ENCODE data around the gene MYH14.
"Not testable (repeated sequence)": the region's sequence is repeated elsewhere in the genome, so short reads cannot be mapped to it uniquely, and the experiment has no call there.

Gene MYH14

GRCh38 chr19:50322931-50323781, 119.7 kb downstream of the MYH14 start:
- no peak for DNase-seq

GRCh38 chr19:50323782-50324133, 120.3 kb downstream of the MYH14 start:
- no peak for DNase-seq

- DNase-seq = no peak
Measured at GRCh38 chr19:50324331-50324730, 120.9 kb downstream of the MYH14 start.

DNA sequence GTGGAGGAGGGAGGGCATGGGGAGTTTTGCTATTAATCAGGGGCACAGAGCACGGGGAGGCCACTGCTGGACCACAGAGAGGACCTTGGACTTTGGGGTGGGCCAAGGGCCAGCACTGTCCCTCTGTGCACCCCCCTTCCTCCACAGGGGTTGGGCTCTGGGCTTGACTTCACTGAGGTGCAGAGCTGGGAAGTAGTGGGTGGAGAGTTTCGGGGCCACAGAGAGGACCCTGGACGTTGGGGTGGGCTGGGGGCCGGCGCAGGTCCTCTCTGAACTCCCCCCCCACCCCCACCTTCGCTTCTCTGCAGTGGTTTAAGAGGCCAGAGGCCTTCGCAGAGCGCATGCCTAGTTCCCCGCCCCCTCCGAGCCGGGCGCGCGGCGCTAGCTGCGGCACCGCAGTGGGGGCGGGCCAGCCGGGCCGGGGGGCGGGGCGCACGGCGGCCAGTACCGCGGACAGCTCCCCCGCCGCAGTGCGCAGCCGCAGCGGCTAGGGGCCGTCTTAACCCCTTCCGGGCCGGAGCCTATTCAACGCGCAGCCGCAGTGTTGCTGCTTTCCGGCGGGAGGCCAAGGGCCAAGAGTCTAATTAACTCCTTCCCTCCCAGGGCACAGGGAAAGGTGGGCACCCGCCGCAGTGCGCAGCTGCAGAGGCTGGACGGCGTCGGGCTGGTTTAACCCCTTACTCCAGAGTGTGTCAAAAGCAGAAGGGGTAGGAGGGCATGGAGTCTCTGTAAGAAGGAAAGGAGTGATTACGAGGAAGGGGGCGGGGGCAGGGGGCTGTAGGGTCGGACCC, 122.1 kb downstream of the MYH14 start:
- peak; percentile 92 to 97 (median 94) for DNase-seq

- no peak for DNase-seq
Measured at GRCh38 chr19:50326101-50326664, 122.8 kb downstream of the MYH14 start.

- DNase-seq = no peak
Measured at GRCh38 chr19:50327013-50327412, 123.6 kb downstream of the MYH14 start.

- peak in 1 of 3 experiments; percentile 22 for DNase-seq
Measured at GRCh38 chr19:50327461-50328223, 124.2 kb downstream of the MYH14 start.

DNA sequence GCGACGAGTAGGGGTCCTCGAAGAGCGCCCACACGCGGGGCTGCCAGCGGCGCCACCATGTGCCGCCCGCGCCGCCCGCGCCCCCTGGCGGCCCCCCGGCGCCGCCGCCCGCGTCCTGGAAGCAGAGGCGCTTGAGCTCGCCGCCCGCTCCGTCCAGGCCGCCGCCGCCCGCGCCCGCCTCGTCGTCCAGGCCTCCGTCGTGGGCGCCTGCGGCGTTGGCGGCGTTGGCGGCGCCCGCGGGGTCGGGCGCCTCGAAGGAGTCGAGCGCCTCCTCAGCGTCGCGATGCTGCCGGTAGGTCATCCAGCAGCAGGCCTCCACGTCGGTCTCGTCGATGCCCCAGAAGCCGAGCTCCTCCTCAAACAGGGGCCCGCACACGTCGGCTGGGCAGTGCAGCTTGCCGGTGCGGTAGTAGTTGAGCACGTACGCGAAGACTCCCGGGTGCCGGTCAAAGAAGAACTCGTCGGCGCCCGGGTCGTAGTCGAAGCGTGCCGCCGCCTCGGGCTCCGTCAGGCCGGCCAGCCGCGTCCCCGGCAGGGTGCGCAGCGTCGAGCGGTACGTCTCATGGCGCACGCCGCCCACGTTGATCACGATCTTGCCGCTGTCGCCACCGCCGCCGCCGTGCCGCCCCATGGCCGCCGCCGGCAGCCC, 124.9 kb downstream of the MYH14 start:
- peak; percentile 57 to 64 (median 62) for DNase-seq

DNA sequence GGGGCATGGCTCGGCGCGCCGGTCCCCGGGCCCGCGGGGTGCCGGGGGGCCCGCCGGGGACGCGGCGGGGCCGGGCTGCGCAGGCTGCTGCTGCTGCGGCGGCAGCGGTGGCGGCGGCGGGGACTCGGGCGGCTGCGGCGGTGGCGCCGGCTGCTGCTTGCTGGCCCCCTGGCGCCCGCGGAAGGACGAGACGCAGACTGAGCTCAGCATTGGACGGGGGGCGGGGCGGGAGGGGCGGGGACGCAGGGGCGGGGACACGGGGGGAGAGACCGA, 125.4 kb downstream of the MYH14 start:
- no peak for DNase-seq

DNA sequence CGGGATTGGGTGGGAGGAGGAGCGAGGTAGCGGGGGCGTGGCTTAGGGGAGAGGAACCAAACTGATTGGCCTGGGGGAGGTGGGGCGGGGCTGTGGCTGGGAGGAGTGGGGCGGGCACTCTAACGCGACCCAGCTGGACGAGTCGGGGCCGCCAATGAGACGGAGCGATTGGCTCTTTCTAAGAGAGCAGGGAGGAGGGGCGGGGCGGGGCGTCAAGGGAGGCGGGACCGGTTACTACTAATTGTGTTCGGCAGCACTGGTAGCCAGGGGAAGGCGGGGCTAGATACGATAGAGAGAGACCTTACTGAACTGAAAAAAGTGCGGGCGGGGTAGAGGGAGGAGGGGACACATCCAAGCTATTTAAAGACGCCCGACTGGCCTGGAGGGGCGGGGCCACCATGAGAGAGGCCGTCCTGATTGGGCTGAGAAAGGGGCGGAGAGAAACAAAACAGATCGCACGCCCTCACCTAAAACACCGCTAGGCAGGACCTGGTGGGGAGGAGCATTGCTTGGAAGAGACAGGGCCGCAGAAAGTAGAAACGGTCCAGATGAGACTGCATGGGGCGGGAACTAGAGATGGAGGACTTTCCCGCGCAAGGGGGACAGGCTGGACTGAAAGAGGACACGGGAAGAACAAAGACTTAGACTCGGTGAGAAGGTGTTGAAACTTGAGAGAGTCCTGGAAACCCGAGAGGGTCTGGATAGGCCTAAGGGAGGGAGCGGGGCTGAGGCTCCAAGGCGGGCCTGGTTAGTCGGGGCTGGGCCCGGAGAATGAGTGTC, 125.9 kb downstream of the MYH14 start, which contains the start of gene KCNC3:
Gene KCNC3, minus strand, starts transcription at position 232 of the 780 bp plus-strand sequence. CDS start 295 bp downstream, outside the sequence.
- DNase-seq = peak; percentile 99 to 100 (median 100)

DNA sequence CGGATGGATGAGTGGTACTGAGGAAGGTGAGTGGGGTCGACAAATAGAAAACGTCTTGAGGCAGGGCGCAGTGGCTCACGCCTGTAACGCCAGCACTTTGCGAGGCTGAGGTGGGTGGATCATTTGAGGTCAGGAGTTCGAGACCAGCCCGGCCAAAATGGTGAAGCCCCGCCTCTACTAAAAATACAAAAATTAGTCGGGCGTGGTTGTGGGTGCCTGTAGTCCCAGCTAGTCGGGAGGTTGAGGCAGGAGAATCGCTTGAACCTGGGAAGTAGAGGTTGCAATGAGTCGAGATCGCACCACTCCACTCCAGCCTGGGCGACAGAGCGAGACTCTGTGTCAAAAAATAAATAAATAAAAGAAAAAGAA, 126.5 kb downstream of the MYH14 start:
- DNase-seq = not testable (repeated sequence)

DNA sequence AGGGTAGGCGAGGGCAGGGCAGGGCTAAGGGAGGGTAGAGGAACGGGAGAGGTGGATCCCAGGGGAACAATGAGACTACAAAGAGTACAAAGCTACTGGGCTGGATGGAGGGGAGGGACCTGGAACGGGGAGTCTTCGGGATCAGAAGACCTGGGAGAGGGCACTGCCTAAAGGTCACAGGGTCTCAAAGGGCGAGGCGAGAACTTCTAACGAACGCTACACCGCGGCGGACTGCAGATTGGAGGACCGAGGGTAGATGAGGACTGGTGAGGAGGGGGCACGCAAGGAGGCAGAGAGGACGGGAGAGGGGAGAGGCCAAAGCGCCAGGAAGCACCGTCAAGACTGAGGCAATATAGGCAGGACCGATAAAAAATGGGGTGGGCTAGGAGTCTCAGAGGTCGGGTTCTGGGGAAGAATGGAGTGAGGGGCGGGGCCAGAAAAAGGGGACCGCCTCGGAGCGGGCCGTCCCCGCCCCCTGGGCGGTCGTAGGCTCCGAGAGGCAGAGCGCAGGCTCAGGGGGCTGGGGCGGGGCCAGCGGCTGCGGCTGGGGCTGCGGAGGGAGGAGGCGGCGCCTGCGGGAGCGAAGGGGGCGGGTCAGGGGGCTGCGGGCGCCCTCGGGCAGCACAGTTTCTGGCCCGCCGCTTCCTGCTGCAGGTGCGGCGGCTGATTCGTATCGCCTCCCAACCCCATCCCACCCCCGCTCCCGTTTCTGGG, 127.1 kb downstream of the MYH14 start:
- peak; percentile 89 to 96 (median 92) for DNase-seq

- no peak for DNase-seq
Measured at GRCh38 chr19:50331221-50331993, 128.0 kb downstream of the MYH14 start.

GRCh38 chr19:50331994-50332243, 128.5 kb downstream of the MYH14 start:
- DNase-seq = no peak

- no peak for DNase-seq
Measured at GRCh38 chr19:50332244-50333038, 129.0 kb downstream of the MYH14 start.

DNA sequence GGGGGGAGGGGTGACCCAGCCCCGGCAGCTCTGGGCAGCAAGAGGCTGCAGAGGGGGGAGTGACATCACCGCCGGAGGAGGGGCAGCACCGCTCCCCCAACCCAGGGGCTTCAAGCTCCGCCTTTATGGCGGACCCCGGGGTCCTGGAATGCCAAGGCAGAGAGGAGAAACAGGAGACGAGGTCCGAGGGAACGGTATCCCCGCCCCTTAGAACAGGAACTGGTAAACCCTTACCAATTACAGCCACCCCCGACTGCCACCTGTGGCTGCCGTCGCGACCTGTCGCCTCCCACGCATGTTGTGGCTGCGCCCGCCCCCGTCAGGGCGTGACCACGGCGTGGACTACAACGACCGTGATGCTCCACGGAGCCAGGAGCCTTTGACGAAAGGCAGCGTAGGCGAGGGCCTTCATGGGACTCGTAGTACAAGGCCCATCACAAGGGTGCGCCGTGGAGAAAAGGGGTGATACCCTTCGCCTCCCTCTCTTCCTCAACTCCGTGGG, 129.9 kb downstream of the MYH14 start:
- peak; percentile 94 to 96 (median 95) for DNase-seq

GRCh38 chr19:50333737-50334617, 130.6 kb downstream of the MYH14 start:
- peak; percentile 94 to 96 (median 95) for DNase-seq

DNA sequence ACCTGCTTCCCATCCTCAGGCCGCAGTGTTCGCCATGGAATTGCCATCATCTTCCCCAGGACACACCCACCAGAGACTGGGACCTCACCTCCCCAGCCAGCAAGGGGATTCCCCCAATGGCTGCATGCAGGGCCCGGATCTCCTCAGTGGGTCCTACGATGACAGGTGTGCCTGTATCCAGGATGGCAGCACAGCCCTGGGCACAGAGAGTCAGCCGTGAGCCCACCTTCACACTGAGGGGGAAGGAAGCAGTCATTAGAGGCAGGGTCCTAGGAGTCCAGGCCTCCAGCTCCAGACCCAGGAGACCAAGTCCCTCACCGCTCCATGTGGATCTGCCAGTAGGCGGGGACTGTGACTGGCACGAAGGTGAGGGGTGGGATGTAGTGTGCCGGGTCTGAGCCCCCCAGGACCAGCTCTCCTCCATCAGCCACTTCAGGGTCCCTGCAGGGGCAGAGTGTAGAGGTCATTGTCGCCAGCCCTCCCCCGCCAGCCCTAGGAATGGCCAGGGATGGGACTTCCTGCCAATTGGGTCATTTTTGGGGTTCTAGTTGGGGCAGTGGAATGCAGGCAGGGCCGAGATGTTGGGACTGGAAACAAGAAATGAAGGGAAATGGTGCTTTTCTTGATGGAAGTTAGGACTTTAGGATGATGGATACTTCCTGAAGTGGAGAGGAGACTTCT, 131.5 kb downstream of the MYH14 start:
- DNase-seq = no peak
